Measurements from ENCODE around the gene FMOD.

The FMOD gene

GRCh38 chr1:203291201-203292096, 59.5 kb downstream of the FMOD start:
- Mint-ChIP-seq H3K27me3 (ENCODE audit: low read depth, poor library complexity) (no peaks in the 10 kb centered on the region), H3K9me3 (no peaks in the 10 kb centered on the region), H3K27ac (peak overlapping the region; percentile 93), H3K36me3 (ENCODE audit: low read depth) (no peaks in the 10 kb centered on the region), H3K4me3 (no peak overlapping the region), H3K4me1 (peaks cover 82% of the 10 kb centered on the region)
- DNase-seq, result no peak
- TF ChIP-seq CTCF (IDR thresholded peaks at IDR 0.05), result no peak
